ENCODE data around the gene KYAT1.
A peak's percentile ranks its signal among the peaks of the same experiment; 100 is the strongest.
"Not testable (repeated sequence)": the region's sequence is repeated elsewhere in the genome, so short reads cannot be mapped to it uniquely, and the experiment has no call there.

Gene KYAT1

GRCh38 chr9:128809831-128810230 lies 71.9 kb downstream of the KYAT1 start:
- no peak for DNase-seq

DNA sequence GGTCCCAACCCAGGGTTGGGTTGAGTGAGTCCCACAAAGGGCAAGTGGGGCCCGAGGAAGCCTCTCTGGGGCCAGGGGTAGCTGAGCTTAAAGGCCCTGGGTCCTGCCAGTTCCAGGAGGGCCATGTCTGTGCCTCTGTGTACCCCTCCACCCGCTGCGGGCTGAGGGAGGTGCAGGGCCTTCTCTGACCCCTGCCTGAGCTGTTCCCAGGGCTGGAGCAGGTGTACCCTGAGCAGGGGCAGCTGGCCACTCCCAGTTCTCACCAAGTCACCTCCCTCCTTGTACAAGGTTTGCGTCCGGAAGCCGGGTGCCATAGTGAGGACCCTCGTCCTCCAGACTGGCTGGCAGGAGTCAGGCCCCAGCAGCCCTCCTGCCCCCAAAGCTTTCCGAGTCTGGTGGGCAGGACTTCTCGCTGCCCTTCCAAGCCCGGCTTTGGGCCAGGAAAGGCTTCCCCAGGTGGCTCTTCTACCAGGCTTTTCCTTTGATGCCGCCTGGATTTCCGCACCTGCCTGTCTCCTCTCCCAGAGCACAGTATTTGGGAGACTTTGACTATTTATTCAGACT lies 72.6 kb downstream of the KYAT1 start:
- no peak for DNase-seq

DNA sequence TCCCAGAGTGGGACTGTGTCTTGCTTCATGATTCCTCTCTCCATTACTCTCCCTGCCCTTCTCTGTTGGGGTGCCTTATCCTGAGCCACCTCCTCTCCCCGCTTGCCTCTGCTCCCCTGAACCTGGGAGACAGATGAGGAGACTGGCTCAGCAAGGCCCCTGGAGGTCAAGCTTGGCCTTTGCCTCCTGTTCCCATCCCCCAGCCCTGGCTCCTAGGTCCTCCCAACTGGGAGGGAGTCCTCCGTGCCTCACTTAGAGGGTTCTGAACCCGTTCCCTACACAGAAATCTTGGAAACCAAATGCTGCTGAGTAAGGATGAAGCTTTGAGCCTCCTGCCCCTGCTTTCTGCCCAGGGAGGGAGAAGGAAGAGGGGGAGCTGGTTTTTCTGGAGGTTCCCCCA lies 73.2 kb downstream of the KYAT1 start:
- DNase-seq = no peak

GRCh38 chr9:128807827-128808226 lies 73.9 kb downstream of the KYAT1 start:
- DNase-seq = no peak

GRCh38 chr9:128805661-128806060 lies 76.1 kb downstream of the KYAT1 start:
- no peak for DNase-seq

DNA sequence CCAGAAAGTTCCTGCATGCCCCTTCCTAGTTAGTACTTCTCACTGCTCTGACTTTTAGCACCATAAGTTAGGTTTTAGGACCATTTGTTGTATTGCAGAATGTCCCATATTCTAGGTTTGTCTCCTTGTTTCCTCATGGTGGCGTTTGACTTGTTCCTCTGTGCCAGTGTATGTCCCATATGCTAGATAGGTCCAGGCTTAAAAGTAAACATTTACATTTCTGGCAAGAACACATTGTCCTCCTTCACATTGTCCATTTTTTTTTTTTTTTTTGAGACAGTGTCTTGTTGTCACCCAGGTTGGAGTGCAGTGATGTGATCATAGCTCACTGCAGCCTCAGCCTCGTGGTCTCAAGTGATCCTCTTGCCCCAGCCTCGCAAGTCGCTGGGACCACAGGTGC lies 79.3 kb downstream of the KYAT1 start:
- no peak for DNase-seq

GRCh38 chr9:128800061-128800460 lies 81.7 kb downstream of the KYAT1 start:
- no peak for DNase-seq

DNA sequence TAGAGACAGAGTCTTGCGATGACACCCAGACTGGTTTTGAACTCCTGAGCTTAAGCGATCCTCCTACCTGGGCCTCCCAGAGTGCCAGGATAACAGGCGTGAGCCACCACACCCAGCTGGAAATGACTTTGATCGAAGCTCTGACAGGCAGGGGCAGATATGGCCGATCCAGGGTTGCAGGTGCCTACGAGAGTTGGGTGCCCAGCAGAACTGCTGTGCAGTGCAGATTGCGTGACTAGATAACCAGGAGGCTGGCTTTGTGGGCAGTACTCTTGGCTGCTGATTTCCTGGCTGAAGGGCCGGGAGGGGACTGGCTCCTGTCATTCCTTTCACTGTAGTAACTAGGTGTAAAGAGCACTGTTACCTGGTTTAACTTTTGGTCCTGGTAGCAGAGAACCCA lies 82.9 kb downstream of the KYAT1 start:
- DNase-seq = no peak

DNA sequence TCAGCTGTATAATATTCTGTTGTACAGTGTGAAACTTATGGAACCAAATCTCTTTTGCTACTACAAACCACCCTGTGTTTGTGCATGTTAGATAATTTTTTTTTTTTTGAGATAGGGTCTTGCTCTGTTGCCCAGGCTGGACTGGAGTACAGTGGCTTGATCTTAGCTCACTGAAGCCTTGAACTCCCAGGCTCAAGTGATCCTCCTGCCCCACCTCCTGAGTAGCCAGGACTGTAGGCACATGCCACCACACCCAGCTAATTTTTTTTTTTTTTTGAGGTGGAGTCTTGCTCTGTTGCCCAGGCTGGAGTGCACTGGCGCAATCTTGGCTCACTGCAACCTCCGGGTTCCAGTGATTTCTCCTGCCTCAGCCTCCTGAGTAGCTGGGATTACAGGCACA lies 86.8 kb downstream of the KYAT1 start:
- DNase-seq = not testable (repeated sequence)

GRCh38 chr9:128792978-128793686 lies 88.6 kb downstream of the KYAT1 start:
- DNase-seq = no peak

GRCh38 chr9:128792134-128792533 lies 89.6 kb downstream of the KYAT1 start:
- no peak for DNase-seq

DNA sequence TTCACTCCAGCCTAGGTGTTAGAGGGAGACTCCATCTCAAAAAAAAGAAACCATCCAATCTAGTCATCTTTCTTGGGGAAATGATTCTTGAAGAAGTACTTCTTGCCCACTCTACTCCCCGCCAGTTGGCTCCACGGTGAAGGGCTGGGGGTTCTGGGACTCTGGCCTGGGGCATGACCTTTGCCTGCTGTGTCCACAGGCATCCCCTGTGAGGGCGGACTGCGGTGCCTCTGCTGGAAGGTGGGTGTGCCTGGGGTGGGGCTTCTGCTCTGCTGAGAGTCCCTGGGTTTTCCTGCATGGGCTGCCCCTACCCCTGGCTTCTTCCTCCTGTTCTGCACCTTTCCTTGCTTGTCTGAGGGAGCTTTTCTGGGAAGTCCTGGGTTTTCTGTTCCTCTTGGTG lies 91.2 kb downstream of the KYAT1 start:
- DNase-seq = no peak

DNA sequence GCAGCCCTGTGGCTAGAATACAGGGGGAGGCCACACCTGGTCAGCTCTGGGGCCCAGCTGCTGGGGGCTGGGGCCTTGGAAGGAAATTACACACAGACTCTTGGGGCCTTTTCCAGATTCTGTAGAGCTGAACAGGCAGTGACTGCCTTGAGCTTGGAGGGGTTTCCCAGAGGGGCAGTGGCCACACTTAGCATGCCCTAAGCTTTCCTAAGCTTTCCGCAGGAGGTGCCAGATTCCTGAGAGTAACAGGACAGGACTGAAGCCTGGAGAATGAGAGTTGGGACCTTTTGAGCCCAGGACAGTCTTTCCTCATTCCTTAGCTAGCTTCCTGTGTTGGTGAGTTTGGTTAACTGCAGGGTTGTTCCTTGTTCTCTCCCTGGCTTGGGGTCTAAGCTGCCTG lies 93.3 kb downstream of the KYAT1 start:
- DNase-seq = no peak

DNA sequence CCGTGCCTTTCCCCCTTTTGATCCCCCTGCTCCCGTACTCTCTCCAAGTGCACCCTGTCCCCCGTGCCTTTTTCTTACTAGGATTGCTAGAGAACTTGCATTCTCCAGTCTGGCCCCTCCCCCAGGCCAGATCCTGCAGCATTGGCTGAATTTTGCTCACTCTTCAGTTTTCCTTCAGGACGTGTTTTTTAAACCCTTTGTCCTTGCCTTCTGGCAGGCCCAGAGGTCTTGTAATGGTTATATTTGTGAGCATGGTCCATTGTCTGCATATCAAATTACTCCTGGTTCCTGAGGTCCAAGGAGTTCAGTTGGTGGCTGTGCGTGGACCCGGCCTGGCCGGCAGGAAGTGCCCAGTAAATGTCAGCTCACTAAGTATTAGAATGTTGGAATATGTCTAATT lies 94.1 kb downstream of the KYAT1 start:
- DNase-seq = no peak

GRCh38 chr9:128786681-128787601 lies 94.8 kb downstream of the KYAT1 start, which contains the start of gene TBC1D13:
TSS of gene TBC1D13 (plus strand) at chr9:128787253. CDS start at chr9:128787354, 101 bp downstream.
- DNase-seq = peak; percentile 72 to 88 (median 77)

DNA sequence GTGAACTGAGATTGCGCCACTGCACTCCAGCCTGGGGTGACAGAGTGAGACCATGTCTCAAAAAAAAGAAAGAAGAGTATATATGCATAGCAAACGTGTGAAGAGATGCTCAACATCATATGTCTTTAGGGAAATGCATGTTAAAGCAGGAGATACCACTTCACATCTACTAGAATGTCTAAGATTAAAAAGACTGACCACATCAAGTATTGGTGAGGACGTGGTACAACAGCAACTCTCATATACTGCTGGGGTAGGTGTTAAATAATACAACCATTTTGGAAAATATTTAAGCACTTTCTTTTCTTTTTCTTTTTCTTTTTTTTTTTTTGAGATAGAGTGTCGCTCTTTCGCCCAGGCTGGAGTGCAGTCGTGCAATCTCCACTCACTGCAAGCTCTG lies 96.3 kb downstream of the KYAT1 start:
- no peak for DNase-seq

All from activated naive CD4-positive, alpha-beta T cell (primary cell).